ENCODE data around the gene HSD3B7.

Gene HSD3B7

GRCh38 chr16:30951193-30951592 lies 33.8 kb upstream of the HSD3B7 start:
- no peaks in the 10 kb centered on the region for H3K27me3 ChIP-seq (ENCODE audit: insufficient read depth, low read length)
- H3F3A ChIP-seq (ENCODE audit: insufficient read depth, low read length): no peaks in the 10 kb centered on the region
- no peak overlapping the region for H3K4me3 ChIP-seq (ENCODE audit: low read depth, low read length, poor library complexity, severe bottlenecking)
- no peak for TF ChIP-seq CTCF (IDR thresholded peaks at IDR 0.05; ENCODE audit: low read length)
- no peaks in the 10 kb centered on the region for H3K9me3 ChIP-seq (ENCODE audit: low read length)
- no peaks in the 10 kb centered on the region for H4K20me1 ChIP-seq (ENCODE audit: insufficient read depth, low read length)
- no peak overlapping the region for H2AFZ ChIP-seq (ENCODE audit: low read length)
- no peaks in the 10 kb centered on the region for H3K79me2 ChIP-seq (ENCODE audit: insufficient read depth, low read length)
- no peak overlapping the region for H3K9ac ChIP-seq (ENCODE audit: low read length)
- no peaks in the 10 kb centered on the region for H3K9me2 ChIP-seq (ENCODE audit: low read depth, low read length)
- no peak overlapping the region for H3K27ac ChIP-seq (ENCODE audit: low read depth, low read length, poor library complexity, severe bottlenecking)
- H3K4me2 ChIP-seq (ENCODE audit: low read length): no peak overlapping the region
- H3K36me3 ChIP-seq (ENCODE audit: insufficient read depth, low read length): no peaks in the 10 kb centered on the region
- peaks cover 19% of the 10 kb centered on the region for H3K4me1 ChIP-seq (ENCODE audit: insufficient read depth, low read length, severe bottlenecking)

- no peaks in the 10 kb centered on the region for H4K20me1 ChIP-seq (ENCODE audit: insufficient read depth, low read length)
- no peaks in the 10 kb centered on the region for H3K36me3 ChIP-seq (ENCODE audit: insufficient read depth, low read length)
- TF ChIP-seq CTCF (IDR thresholded peaks at IDR 0.05; ENCODE audit: low read length) (no peak), EZH2 (IDR thresholded peaks at IDR 0.05; ENCODE audit: borderline replicate concordance, low read length) (no peak)
- no peak overlapping the region for H3K9ac ChIP-seq (ENCODE audit: low read length)
- H3K27ac ChIP-seq (ENCODE audit: low read depth, low read length, poor library complexity, severe bottlenecking): no peak overlapping the region
- no peak overlapping the region for H2AFZ ChIP-seq (ENCODE audit: low read length)
- no peaks in the 10 kb centered on the region for H3K9me2 ChIP-seq (ENCODE audit: low read depth, low read length)
- no peak overlapping the region for H3K4me2 ChIP-seq (ENCODE audit: low read length)
- H3F3A ChIP-seq (ENCODE audit: insufficient read depth, low read length): no peaks in the 10 kb centered on the region
- no peak overlapping the region for H3K4me3 ChIP-seq (ENCODE audit: low read depth, low read length, poor library complexity, severe bottlenecking)
- no peaks in the 10 kb centered on the region for H3K79me2 ChIP-seq (ENCODE audit: insufficient read depth, low read length)
- no peaks in the 10 kb centered on the region for H3K27me3 ChIP-seq (ENCODE audit: insufficient read depth, low read length)
- H3K9me3 ChIP-seq (ENCODE audit: low read length): no peaks in the 10 kb centered on the region
- peaks cover 25% of the 10 kb centered on the region for H3K4me1 ChIP-seq (ENCODE audit: insufficient read depth, low read length, severe bottlenecking)
Measured at GRCh38 chr16:30951750-30952149, 33.3 kb upstream of the HSD3B7 start.

GRCh38 chr16:30953111-30953510 lies 31.9 kb upstream of the HSD3B7 start:
- Histone ChIP-seq H4K20me1 (ENCODE audit: insufficient read depth, low read length) (no peaks in the 10 kb centered on the region), H3K4me1 (ENCODE audit: insufficient read depth, low read length, severe bottlenecking) (peaks cover 26% of the 10 kb centered on the region), H3K79me2 (ENCODE audit: insufficient read depth, low read length) (no peaks in the 10 kb centered on the region), H3K4me2 (ENCODE audit: low read length) (no peak overlapping the region), H3K9me2 (ENCODE audit: low read depth, low read length) (no peaks in the 10 kb centered on the region), H3K27me3 (ENCODE audit: insufficient read depth, low read length) (no peaks in the 10 kb centered on the region), H3K9ac (ENCODE audit: low read length) (no peak overlapping the region), H3K4me3 (ENCODE audit: low read depth, low read length, poor library complexity, severe bottlenecking) (no peak overlapping the region), H3K9me3 (ENCODE audit: low read length) (no peaks in the 10 kb centered on the region), H3K27ac (ENCODE audit: low read depth, low read length, poor library complexity, severe bottlenecking) (no peak overlapping the region), H2AFZ (ENCODE audit: low read length) (no peak overlapping the region), H3F3A (ENCODE audit: insufficient read depth, low read length) (no peaks in the 10 kb centered on the region), H3K36me3 (ENCODE audit: insufficient read depth, low read length) (no peaks in the 10 kb centered on the region)
- TF ChIP-seq CTCF (IDR thresholded peaks at IDR 0.05; ENCODE audit: low read length) (no peak), EZH2 (IDR thresholded peaks at IDR 0.05; ENCODE audit: borderline replicate concordance, low read length) (no peak)
